HG03571 (cell line): Measurements from ENCODE around the gene CCRL2.

Experiments
- ATAC-seq: cut with Tn5 transposase; IDR thresholded peaks from one replicate; pipeline ENCODE4 v1.9.1; 2021; ENCODE audit not compliant: unreplicated experiment

The CCRL2 gene

GRCh38 chr3:46456118-46456517 is 49.1 kb downstream of the CCRL2 start:
- ATAC-seq = no peak
